ENCODE measurements around the gene KCTD3. TPM values are rescaled to one million over a fixed set of nuclear protein-coding genes. Genes with fewer than 3 reads are reported as not detected.

The KCTD3 gene
- total RNA-seq, 1 donor from 2014 or later = 25.3 TPM

GRCh38 chr1:215661033-215661432, 93.9 kb downstream of the KCTD3 start:
- Mint-ChIP-seq H3K9me3 (ENCODE audit: low read depth) (no peaks in the 10 kb centered on the region), H3K36me3 (ENCODE audit: low read depth) (no peaks in the 10 kb centered on the region), H3K27ac (ENCODE audit: unreplicated experiment) (no peak overlapping the region), H3K4me3 (ENCODE audit: unreplicated experiment) (no peak overlapping the region), H3K4me1 (ENCODE audit: low read depth) (no peaks in the 10 kb centered on the region), H3K27me3 (ENCODE audit: low read depth) (peaks cover 18% of the 10 kb centered on the region)
- TF ChIP-seq CTCF (IDR thresholded peaks at IDR 0.05) = no peak
- DNase-seq (ENCODE audit: low spot score) = no peak

- DNase-seq (ENCODE audit: low spot score) = no peak
Measured at GRCh38 chr1:215665215-215665614, 98.1 kb downstream of the KCTD3 start.

GRCh38 chr1:215667761-215668160, 100.7 kb downstream of the KCTD3 start:
- Mint-ChIP-seq H3K4me1 (ENCODE audit: low read depth) (peaks cover 9% of the 10 kb centered on the region), H3K36me3 (ENCODE audit: low read depth) (peaks cover 2% of the 10 kb centered on the region), H3K9me3 (ENCODE audit: low read depth) (no peaks in the 10 kb centered on the region), H3K27ac (ENCODE audit: unreplicated experiment) (no peak overlapping the region), H3K27me3 (ENCODE audit: low read depth) (peaks cover 16% of the 10 kb centered on the region), H3K4me3 (ENCODE audit: unreplicated experiment) (no peak overlapping the region)
- no peak for TF ChIP-seq CTCF (IDR thresholded peaks at IDR 0.05)
- DNase-seq (ENCODE audit: low spot score) = no peak

More at GRCh38 chr1:215665215-215665614, 98.1 kb downstream of the KCTD3 start:
- no peak overlapping the region for H3K4me3 Mint-ChIP-seq (ENCODE audit: unreplicated experiment)
- H3K36me3 Mint-ChIP-seq (ENCODE audit: low read depth) = no peaks in the 10 kb centered on the region
- H3K27ac Mint-ChIP-seq (ENCODE audit: unreplicated experiment) = no peak overlapping the region
- peaks cover 6% of the 10 kb centered on the region for H3K4me1 Mint-ChIP-seq (ENCODE audit: low read depth)
- H3K27me3 Mint-ChIP-seq (ENCODE audit: low read depth) = peaks cover 4% of the 10 kb centered on the region
- no peak for TF ChIP-seq CTCF (IDR thresholded peaks at IDR 0.05)
- H3K9me3 Mint-ChIP-seq (ENCODE audit: low read depth) = no peaks in the 10 kb centered on the region

- DNase-seq (ENCODE audit: low spot score) = no peak
- no peak for TF ChIP-seq CTCF (IDR thresholded peaks at IDR 0.05)
- Mint-ChIP-seq H3K4me1 (ENCODE audit: low read depth) (peaks cover 9% of the 10 kb centered on the region), H3K27ac (ENCODE audit: unreplicated experiment) (peak overlapping the region; percentile 73), H3K36me3 (ENCODE audit: low read depth) (peaks cover 2% of the 10 kb centered on the region), H3K4me3 (ENCODE audit: unreplicated experiment) (no peak overlapping the region), H3K9me3 (ENCODE audit: low read depth) (no peaks in the 10 kb centered on the region), H3K27me3 (ENCODE audit: low read depth) (peaks cover 14% of the 10 kb centered on the region)
Measured at GRCh38 chr1:215669806-215670491, 102.8 kb downstream of the KCTD3 start.
